K562 (cell line): Measurements from ENCODE around the gene OPCML. TPM values are rescaled to one million over a fixed set of nuclear protein-coding genes. Genes with fewer than 3 reads are reported as not detected.

ENCODE experiments used
- ATAC-seq: fragments of 200-7000 bp; cut with Tn5 transposase; 3 replicates; pipeline ENCODE4 v1.9.1; 2020; ENCODE audit warnings: moderate library complexity
- BruUV-seq: library from RNA; stranded (reverse); fragments of 400-500 nt; replicated peaks from 2 replicates; lab custom pipeline; 2021; lab: Mats Ljungman, UMichigan
- CTCF ChIA-PET: fragments of 300-600 bp; formaldehyde crosslinking; extraction: SDS; loops from one replicate; lab custom pipeline; 2021; ENCODE audit warnings: low intra/inter-chr PET ratio; lab: Yijun Ruan, JAX
- POLR2A ChIA-PET: fragments of 300-600, 350-650 bp; sonication (Branson Sonifier 250); formaldehyde crosslinking; extraction: SDS; loops from one replicate; lab custom pipeline; 2021; ENCODE audit warnings: antibody characterized with exemption, inconsistent platforms; lab: Yijun Ruan, JAX
- DNase-seq, 4 experiments: peaks; one replicate each; pipeline versions ENCODE4 v3.0.0 to v3.0.0-alpha.2; 2011 to 2018; ENCODE audit warnings: low spot score in 3 of 4, mixed read lengths in 3 of 4; ENCODE audit errors: extremely low read depth in 1 of 4
- FAIRE-seq: peaks from 2 replicates; lab custom pipeline; 2011; peaks lifted over from hg19 to GRCh38; lab: Jason Lieb, UNC
- H2AFZ ChIP-seq: 2 replicates; pipeline ENCODE4 v1.6.0; 2011; ENCODE audit warnings: low read depth, low read length, control low read depth, inconsistent platforms
- H3K27ac ChIP-seq: fragments of 200-600 bp; 3 replicates; pipeline ENCODE4 v1.8.0; 2011; ENCODE audit warnings: low read depth, mild to moderate bottlenecking, control low read depth, inconsistent platforms, low read length, moderate library complexity, mixed read lengths; ENCODE audit errors: extremely low read depth
- H3K27me3 ChIP-seq, 2 experiments: fragments of 300-600 bp in 1 of 2; 2 replicates in 1 of 2; 3 replicates in 1 of 2; pipeline versions ENCODE4 v1.6.0 to v1.8.0; 2011; ENCODE audit warnings: inconsistent platforms in 2 of 2, low read length in 2 of 2, mild to moderate bottlenecking in 1 of 2, mixed read lengths in 1 of 2, moderate library complexity in 1 of 2; ENCODE audit not compliant: control insufficient read depth in 2 of 2, insufficient read depth in 2 of 2
- H3K36me3 ChIP-seq: fragments of 300-600 bp; 3 replicates; pipeline ENCODE4 v1.8.0; 2011; ENCODE audit warnings: mild to moderate bottlenecking, low read length, inconsistent platforms; ENCODE audit not compliant: control insufficient read depth, insufficient read depth
- H3K4me1 ChIP-seq, 2 experiments: fragments of 200-600 bp in 1 of 2; replicated peaks in 1 of 2; 2 replicates in 1 of 2; 3 replicates in 1 of 2; pipeline versions ENCODE4 v1.5.1 to v1.8.0; 2011; ENCODE audit warnings: inconsistent platforms in 2 of 2, low read length in 2 of 2, mild to moderate bottlenecking in 1 of 2, mixed read lengths in 1 of 2, moderate library complexity in 1 of 2; ENCODE audit not compliant: control insufficient read depth in 2 of 2, insufficient read depth in 2 of 2
- H3K4me2 ChIP-seq: 2 replicates; pipeline ENCODE4 v1.6.1; 2011; ENCODE audit warnings: low read length, control low read depth, inconsistent platforms, mixed read lengths; ENCODE audit not compliant: insufficient read depth
- H3K4me3 ChIP-seq: fragments of 200-600 bp; sonication (generic), shearing (Covaris generic); 2 replicates; pipeline ENCODE4 v1.5.1; 2016; ENCODE audit warnings: control low read depth, inconsistent platforms
- H3K79me2 ChIP-seq: fragments of 200-600 bp; 3 replicates; pipeline ENCODE4 v1.8.0; 2011; ENCODE audit warnings: low read length, inconsistent platforms; ENCODE audit not compliant: control insufficient read depth, insufficient read depth
- H3K9ac ChIP-seq, 2 experiments: 2 replicates each; pipeline versions ENCODE4 v1.6.0 to v1.6.1; 2011; ENCODE audit warnings: low read depth in 2 of 2, low read length in 2 of 2, control low read depth in 1 of 2, inconsistent platforms in 1 of 2, mild to moderate bottlenecking in 1 of 2, mixed read lengths in 1 of 2; ENCODE audit not compliant: insufficient read depth in 1 of 2
- H3K9me1 ChIP-seq: one replicate; pipeline ENCODE4 v1.6.0; 2011; ENCODE audit warnings: inconsistent platforms, mild to moderate bottlenecking, low read length, moderate library complexity; ENCODE audit not compliant: control insufficient read depth, insufficient read depth
- H3K9me3 ChIP-seq: replicated peaks from 2 replicates; pipeline ENCODE4 v1.5.1; 2011; ENCODE audit warnings: low read depth, low read length, inconsistent platforms; ENCODE audit not compliant: control insufficient read depth, insufficient read depth
- H4K20me1 ChIP-seq: replicated peaks from 2 replicates; pipeline ENCODE4 v1.6.1; 2011; ENCODE audit warnings: low read length, inconsistent platforms, mixed read lengths; ENCODE audit not compliant: control insufficient read depth, insufficient read depth
- ARID3B ChIP-seq: fragments of 250-450 bp; sonication (Bioruptor Pico); IDR thresholded peaks from 2 replicates; pipeline ENCODE4 v1.4.0; 2020; ENCODE audit warnings: borderline replicate concordance
- CBX5 ChIP-seq: IDR thresholded peaks from 2 replicates; pipeline ENCODE4 v1.6.1; 2014; ENCODE audit warnings: low read depth, borderline replicate concordance
- FOSL1 ChIP-seq: fragments of 200-800 bp; sonication (Bioruptor generic); conservative IDR thresholded peaks from 2 replicates; pipeline ENCODE4 v1.6.1; 2016; ENCODE audit warnings: missing genetic modification characterization, missing compliant biosample characterization
- KAT8 ChIP-seq: fragments of 450-650 bp; IDR thresholded peaks from 2 replicates; pipeline ENCODE4 v1.6.1; 2016; ENCODE audit warnings: low read depth, mild to moderate bottlenecking
- PRPF4 ChIP-seq: fragments of 200-400 bp; formaldehyde crosslinking; IDR thresholded peaks from one replicate; pipeline ENCODE4 v1.6.1; 2017; ENCODE audit warnings: low read length, low read depth, mild to moderate bottlenecking; ENCODE audit not compliant: insufficient read depth, poor library complexity, severe bottlenecking
- PTRF ChIP-seq: fragments of 450-650 bp; IDR thresholded peaks from 2 replicates; pipeline ENCODE4 v1.6.1; 2016; ENCODE audit warnings: mild to moderate bottlenecking, missing genetic modification characterization, missing compliant biosample characterization
- TAF15 ChIP-seq: fragments of 200-400 bp; formaldehyde crosslinking; IDR thresholded peaks from 2 replicates; pipeline ENCODE4 v1.6.1; 2017; ENCODE audit warnings: mild to moderate bottlenecking, low read depth, low read length, moderate library complexity
- ZBTB17 ChIP-seq: fragments of 450-650 bp; formaldehyde crosslinking; IDR thresholded peaks from 2 replicates; pipeline ENCODE4 v1.4.0; 2020; ENCODE audit warnings: mild to moderate bottlenecking
- ZNF12 ChIP-seq: sonication (generic); formaldehyde crosslinking; IDR thresholded peaks from 2 replicates; pipeline ENCODE4 v1.4.0; 2020; ENCODE audit warnings: mild to moderate bottlenecking, missing genetic modification reagents
- ZNF140 ChIP-seq: fragments of 250-450 bp; sonication (Bioruptor Pico); IDR thresholded peaks from 2 replicates; pipeline ENCODE4 v1.8.0; 2021; ENCODE audit warnings: moderate library complexity, mild to moderate bottlenecking, inconsistent platforms
- ZNF217 ChIP-seq: sonication (generic); formaldehyde crosslinking; IDR thresholded peaks from 2 replicates; pipeline ENCODE4 v1.8.0; 2022; ENCODE audit warnings: mild to moderate bottlenecking, missing genetic modification reagents
- WGBS: fragments of 100-300 bp; shearing (Covaris generic); methylation state at CpG from one replicate; pipeline ENCODE4 v1.1.6; 2016; ENCODE audit warnings: low coverage, mixed read lengths; ENCODE audit not compliant: insufficient coverage; ENCODE audit errors: missing lambda C conversion rate; 5-methylcytosine and 5-hydroxymethylcytosine counted together
- in situ Hi-C: fragments of 300-500 bp; cut with MboI; formaldehyde crosslinking; loops from 4 replicates; pipeline ENCODE4 v1.15.0; 2018; ENCODE audit warnings: inconsistent platforms, mixed read lengths
- intact Hi-C: fragments of 100-400 bp; cut with micrococcal nuclease; formaldehyde crosslinking; loops from 2 replicates; pipeline ENCODE4 v1.14.2; 2022
- polyA plus RNA-seq, 8 experiments: library from polyadenylated mRNA; depleted of rRNA in 4 of 8; stranded (reverse) in 5 of 8; unstranded in 3 of 8; fragments of >200 nt; fragmentation: Nextera tagmentation in 2 of 8; fragmentation: Illumina TruSeq in 1 of 8; extraction: Ambion mirVana in 2 of 8; extraction: Trizol in 1 of 8; gene quantifications; 2 replicates each; pipeline versions ENCODE4 v1.2.1 to v1.2.3, GENCODE V29; 2011 to 2014; ENCODE audit warnings: inconsistent platforms in 1 of 8, missing spikeins in 1 of 8
- total RNA-seq, 7 experiments: library from RNA; depleted of rRNA in 6 of 7; stranded (reverse); fragments of >200 nt in 6 of 7; fragmentation: Illumina TruSeq in 2 of 7; extraction: Trizol in 2 of 7; gene quantifications; 2 replicates each; pipeline versions ENCODE4 v1.2.1 to v1.2.3, GENCODE V29; 2011 to 2021; ENCODE audit warnings: low replicate concordance in 1 of 7

Gene OPCML
- total and polyA plus RNA-seq, 9 of the 15 experiments (the other 6 are each of a cell fraction or from before 2014, with no cell fraction given) = not detected

GRCh38 chr11:132809070-132809469, 723.2 kb downstream of the OPCML start:
- intact Hi-C loops (no loop called here), in situ Hi-C loops (no loop called here)
- TF ChIP-seq ZNF217 (no peak), PRPF4 (no peak), ZNF12 (CRISPR knock-in tag) (no peak), FOSL1 (tag) (no peak), ZBTB17 (CRISPR knock-in tag) (no peak), ARID3B (CRISPR knock-in tag) (no peak), CBX5 (no peak), ZNF140 (CRISPR knock-in tag) (no peak), PTRF (tag) (no peak), KAT8 (no peak), TAF15 (no peak)

More at GRCh38 chr11:132809070-132809469, 723.2 kb downstream of the OPCML start:
- Histone ChIP-seq H2AFZ (no peak overlapping the region), H3K9me1 (no peaks in the 10 kb centered on the region), H3K4me2 (no peak overlapping the region), H3K27me3 (no peaks in the 10 kb centered on the region), H3K9me3 (no peaks in the 10 kb centered on the region), H3K4me1 (no peaks in the 10 kb centered on the region), H3K4me3 (no peak overlapping the region), H4K20me1 (no peaks in the 10 kb centered on the region), H3K36me3 (no peaks in the 10 kb centered on the region), H3K27ac (no peak overlapping the region), H3K79me2 (no peaks in the 10 kb centered on the region), H3K9ac (no peak overlapping the region)
- WGBS = 3% methylated on average over 6 of the region's 6 CpGs
- BruUV-seq = no TSS peak
- ATAC-seq (no peak), DNase-seq (no peak), FAIRE-seq (no peak)
- ChIA-PET POLR2A (interaction anchor here (0.5 kb wide), 1 partner anchor 314 kb away, joined by 3 read pairs; no protein-coding TSS in a partner anchor), CTCF (no interaction called here)
